ENCODE data around the gene HADH.
"Not testable (repeated sequence)": the region's sequence is repeated elsewhere in the genome, so short reads cannot be mapped to it uniquely, and the experiment has no call there.

HADH gene

GRCh38 chr4:108031427-108032083 lies 41.9 kb downstream of the HADH start:
- no peak for DNase-seq (ENCODE audit: low read depth in 2 of 2)

- DNase-seq (ENCODE audit: low read depth in 2 of 2), result no peak
Measured at GRCh38 chr4:108033348-108033747, 43.7 kb downstream of the HADH start.

GRCh38 chr4:108034565-108034964 lies 44.9 kb downstream of the HADH start:
- DNase-seq (ENCODE audit: low read depth in 2 of 2), result no peak

GRCh38 chr4:108035691-108036090 lies 46.0 kb downstream of the HADH start:
- DNase-seq (ENCODE audit: low read depth in 2 of 2), result no peak

DNA sequence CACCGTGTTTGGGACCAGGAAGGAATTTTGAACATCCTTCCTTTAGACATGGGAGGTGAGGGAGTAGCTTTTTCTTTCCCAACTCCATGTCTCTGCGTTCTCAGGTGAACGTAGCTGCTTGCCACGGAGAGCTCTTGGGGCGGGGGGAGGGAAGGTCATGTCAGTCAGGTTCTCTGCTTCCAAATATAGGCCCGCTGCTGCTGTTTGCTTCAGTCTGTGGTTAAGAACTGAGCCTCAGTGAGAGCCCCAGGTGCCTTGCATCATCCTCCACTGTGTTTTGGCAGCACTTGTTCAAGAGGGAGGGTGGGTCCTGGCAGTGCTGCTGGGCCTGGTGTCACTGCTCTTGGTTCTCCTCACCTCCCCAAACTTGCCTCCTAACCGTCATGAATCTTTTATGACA lies 46.5 kb downstream of the HADH start:
- DNase-seq (ENCODE audit: low read depth in 2 of 2), result no peak

DNA sequence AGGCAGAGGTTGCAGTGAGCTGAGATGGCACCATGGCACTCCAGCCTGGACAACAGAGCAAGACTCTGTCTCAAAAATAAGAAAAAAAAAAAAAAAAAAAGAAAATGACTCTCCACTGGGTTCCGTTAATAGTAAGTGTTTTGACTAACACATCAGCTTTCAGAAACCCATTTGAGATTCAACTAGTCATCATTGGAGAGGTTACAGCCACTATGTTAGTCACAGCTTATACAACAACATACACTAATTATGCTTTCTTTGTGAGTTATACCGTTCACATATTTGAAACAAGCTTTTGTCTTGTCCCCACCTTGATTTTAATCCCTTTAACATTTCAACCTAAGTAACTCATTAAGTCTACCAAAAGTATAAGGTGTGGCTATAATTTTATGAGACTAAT lies 48.2 kb downstream of the HADH start:
- no peak for DNase-seq (ENCODE audit: low read depth in 2 of 2)

DNA sequence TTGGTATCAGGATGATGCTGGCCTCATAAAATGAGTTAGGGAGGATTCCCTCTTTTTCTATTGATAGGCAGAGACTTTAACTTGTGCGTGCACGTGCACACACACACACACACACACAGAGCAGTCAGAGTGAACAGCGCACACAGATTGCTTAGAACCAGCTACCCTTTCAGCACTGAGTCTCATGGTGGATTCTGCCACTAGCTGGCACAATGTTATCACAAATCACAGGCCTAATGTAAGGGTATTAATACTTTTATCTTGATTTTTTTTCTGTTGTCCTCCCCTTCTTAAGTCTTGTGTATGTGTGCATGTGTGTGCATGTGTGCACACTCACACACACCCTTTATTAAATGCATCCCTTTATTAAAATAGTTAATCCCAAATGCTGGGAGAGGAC lies 53.2 kb downstream of the HADH start:
- no peak for DNase-seq (ENCODE audit: low read depth in 2 of 2)

- peak; percentile 18 to 40 for DNase-seq (ENCODE audit: low read depth in 2 of 2)
Measured at GRCh38 chr4:108043526-108043925, 53.8 kb downstream of the HADH start.

DNA sequence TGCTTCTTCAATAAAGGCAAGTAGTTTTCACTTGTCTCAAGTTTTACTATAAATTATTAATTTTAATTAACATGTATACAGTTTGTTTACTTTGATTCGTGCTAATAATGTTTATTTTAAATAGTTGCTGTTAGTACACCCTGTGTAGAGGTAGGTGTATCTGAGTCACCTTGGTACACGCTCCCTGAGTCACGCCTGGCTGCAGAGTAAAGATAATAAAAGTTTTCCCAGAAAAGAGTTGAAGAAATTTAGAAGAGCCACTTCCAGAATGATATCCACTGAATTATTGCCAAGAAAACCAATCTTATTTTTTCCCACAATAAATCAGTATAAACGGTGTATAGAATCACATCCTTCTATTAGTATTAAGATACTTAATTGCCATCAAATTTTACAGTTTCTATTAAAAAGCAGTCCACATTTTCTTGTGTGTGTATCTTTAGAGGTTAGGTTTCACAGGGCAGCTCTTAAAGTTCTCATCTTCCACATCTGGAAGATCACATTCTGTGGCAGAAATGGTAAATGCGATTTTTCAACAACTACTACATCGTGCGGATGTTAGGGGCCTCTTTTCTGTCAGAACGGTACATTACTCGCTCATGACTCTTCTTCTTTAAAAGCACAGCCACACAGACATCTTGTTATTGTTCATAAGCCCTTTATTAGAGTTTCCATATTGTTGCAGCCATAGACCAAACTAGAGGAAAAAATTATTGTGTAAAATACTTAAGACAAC lies 55.4 kb downstream of the HADH start:
- no peak for DNase-seq (ENCODE audit: low read depth in 2 of 2)

GRCh38 chr4:108045687-108046024 lies 56.0 kb downstream of the HADH start:
- no peak for DNase-seq (ENCODE audit: low read depth in 2 of 2)

GRCh38 chr4:108047199-108047598 lies 57.5 kb downstream of the HADH start:
- DNase-seq (ENCODE audit: low read depth in 2 of 2), result no peak

GRCh38 chr4:108048157-108048556 lies 58.5 kb downstream of the HADH start:
- DNase-seq (ENCODE audit: low read depth in 2 of 2), result no peak

- no peak for DNase-seq (ENCODE audit: low read depth in 2 of 2)
Measured at GRCh38 chr4:108048997-108049396, 59.3 kb downstream of the HADH start.

DNA sequence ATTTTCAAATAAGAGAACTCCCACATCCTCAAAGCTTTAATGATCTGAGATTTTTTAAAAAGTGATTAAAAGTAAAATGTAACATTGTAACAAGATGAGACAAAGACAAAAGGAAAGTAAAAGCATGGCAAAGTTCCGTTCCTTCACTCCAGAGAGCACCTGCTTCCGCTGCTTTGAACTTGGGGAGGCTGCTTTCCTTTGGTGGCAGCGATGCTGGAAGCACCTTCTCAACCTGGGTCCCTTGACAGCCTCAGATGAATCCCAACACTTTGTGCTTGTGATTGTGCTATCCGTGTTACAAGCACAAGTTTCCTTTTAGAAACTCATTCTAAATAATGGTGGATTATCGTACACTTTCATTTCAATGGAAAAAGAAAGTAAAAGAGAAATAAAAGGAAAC lies 59.7 kb downstream of the HADH start:
- no peak for DNase-seq (ENCODE audit: low read depth in 2 of 2)

GRCh38 chr4:108050166-108051111 lies 60.8 kb downstream of the HADH start:
- DNase-seq (ENCODE audit: low read depth in 2 of 2), result not testable (repeated sequence)

- DNase-seq (ENCODE audit: low read depth in 2 of 2), result peak; percentile 42 to 47
Measured at GRCh38 chr4:108051343-108051742, 61.7 kb downstream of the HADH start.

DNA sequence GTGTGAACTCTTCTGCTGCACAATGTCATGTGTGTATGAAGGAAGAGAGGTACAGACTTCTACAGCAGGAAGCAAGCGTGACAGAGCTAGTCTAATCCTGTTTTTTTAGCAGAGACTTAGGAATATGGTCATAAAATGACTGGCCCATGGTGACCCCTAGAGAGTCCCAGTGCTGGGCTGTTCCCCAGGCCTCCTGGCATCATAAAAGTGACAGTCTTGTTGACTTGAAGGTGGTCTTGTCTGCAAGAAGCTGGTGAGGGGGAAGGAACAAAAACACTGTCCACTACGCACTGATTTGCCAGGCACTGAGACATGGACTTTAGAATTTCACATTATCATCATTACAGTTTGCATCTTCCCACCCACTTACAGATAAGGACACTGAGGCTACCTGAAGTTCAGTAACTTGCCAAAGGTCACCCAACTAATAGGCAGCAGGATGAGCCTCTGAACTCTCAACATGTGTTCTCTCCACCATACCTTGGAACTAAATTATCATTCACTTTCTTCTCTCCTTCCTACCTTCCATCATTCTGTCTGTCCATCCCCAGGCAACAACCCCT lies 63.0 kb downstream of the HADH start:
- no peak for DNase-seq (ENCODE audit: low read depth in 2 of 2)

DNA sequence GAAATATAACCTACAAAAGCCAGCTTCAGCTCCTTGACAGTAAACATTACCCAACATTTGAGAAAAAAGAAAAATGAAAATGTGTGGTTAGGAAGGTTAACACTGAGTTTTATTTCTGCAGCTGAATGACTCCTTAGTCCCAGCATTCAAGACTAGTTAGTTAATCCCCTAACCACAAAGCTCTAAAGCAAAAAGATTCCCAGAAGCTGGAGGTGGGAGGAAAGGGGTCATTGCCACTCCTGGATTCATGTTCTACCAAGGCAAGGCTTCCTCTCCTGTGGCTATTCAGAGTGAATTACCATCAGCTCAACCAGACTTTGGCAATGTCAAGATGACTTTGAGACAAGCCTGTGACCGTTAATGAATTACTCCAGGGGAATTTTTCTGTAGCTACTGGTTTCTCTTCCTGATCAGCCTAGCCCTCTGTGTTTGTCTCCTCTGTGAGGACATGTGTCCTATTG lies 63.6 kb downstream of the HADH start:
- no peak for DNase-seq (ENCODE audit: low read depth in 2 of 2)

- no peak for DNase-seq (ENCODE audit: low read depth in 2 of 2)
Measured at GRCh38 chr4:108054025-108054638, 64.4 kb downstream of the HADH start.

DNA sequence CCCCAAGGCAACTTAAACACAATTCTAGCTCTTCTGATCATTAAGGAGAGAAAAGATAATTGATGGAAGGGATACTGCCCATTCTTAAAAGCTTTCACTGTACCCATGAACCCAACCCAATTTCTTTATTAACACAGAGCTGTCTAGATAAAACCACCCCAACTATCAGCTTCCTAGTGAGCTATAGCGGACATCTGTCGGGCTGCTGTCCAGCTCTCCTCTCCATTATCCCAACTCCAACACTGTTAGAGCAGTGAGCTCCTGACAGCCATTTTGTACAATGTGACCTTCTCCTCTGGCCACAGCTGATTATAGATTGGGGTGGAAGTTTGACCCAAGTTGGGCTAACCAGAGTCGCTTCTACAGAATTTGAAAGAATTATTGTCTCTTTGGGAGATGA lies 66.1 kb downstream of the HADH start:
- no peak for DNase-seq (ENCODE audit: low read depth in 2 of 2)

DNA sequence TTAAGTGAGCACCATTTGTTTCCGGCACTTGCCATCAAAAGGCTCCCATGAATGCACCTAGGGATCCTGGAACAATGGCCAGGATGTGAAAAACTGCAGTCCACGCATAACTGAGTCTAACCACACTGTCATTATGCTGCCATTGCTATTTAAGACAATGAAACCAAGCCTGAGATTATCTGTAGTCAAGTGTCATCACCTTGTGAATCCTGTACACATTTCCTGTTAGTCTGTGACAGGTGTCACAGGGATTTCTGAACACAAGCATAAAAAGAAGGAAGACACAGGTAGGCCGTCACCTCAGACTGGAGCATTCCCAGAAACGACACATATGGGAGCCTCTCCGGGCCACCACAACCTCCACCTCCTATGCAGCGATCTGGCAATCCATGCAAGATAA lies 66.7 kb downstream of the HADH start:
- no peak for DNase-seq (ENCODE audit: low read depth in 2 of 2)
